Heart left ventricle (tissue), 16 donors: Measurements from ENCODE around the gene TAF6. TPM values are rescaled to one million over a fixed set of nuclear protein-coding genes. Genes with fewer than 3 reads are reported as not detected.
A peak's percentile ranks its signal among the peaks of the same experiment; 100 is the strongest.

ENCODE experiments used
- ATAC-seq, 4 donors: fragments of 200-7000 bp; cut with Tn5 transposase; one replicate each; pipeline ENCODE4 v1.9.1; 2020 to 2022; ENCODE audit warnings: moderate library complexity in 4 of 4, mild to moderate bottlenecking in 3 of 4, moderate number of reproducible peaks in 1 of 4
- DNase-seq, 5 donors: peaks; one replicate each; pipeline ENCODE4 v3.0.0-alpha.2; 2020
- H3K27ac ChIP-seq, 12 donors: fragments of 200-600 bp; sonication (generic) in 4 of 12; one replicate each; pipeline versions ENCODE4 v1.5.0 to v1.8.0; 2016 to 2022; ENCODE audit warnings: mild to moderate bottlenecking in 2 of 12
- H3K27me3 ChIP-seq, 9 donors: fragments of 200-600 bp; sonication (generic) in 2 of 9; one replicate each; pipeline versions ENCODE4 v1.5.1 to v1.8.0; 2016 to 2022; ENCODE audit warnings: mild to moderate bottlenecking in 3 of 9
- H3K36me3 ChIP-seq, 9 donors: fragments of 200-600 bp; sonication (generic) in 2 of 9; one replicate each; pipeline versions ENCODE4 v1.5.0 to v1.8.0; 2018 to 2022; ENCODE audit warnings: mild to moderate bottlenecking in 2 of 9
- H3K4me1 ChIP-seq, 12 donors: fragments of 200-600 bp; sonication (generic) in 4 of 12; one replicate each; pipeline versions ENCODE4 v1.5.0 to v1.8.0; 2016 to 2022; ENCODE audit warnings: mild to moderate bottlenecking in 3 of 12
- H3K4me3 ChIP-seq, 12 donors: fragments of 200-600 bp; sonication (generic) in 4 of 12; one replicate each; pipeline versions ENCODE4 v1.5.0 to v1.8.0; 2017 to 2022; ENCODE audit warnings: mild to moderate bottlenecking in 9 of 12, moderate library complexity in 4 of 12
- H3K9me3 ChIP-seq, 12 donors: fragments of 200-600 bp; sonication (generic) in 4 of 12; one replicate each; pipeline versions ENCODE4 v1.5.0 to v1.8.0; 2016 to 2022; ENCODE audit warnings: mild to moderate bottlenecking in 1 of 12
- POLR2A ChIP-seq, 2 donors: fragments of 450-650 bp; IDR thresholded peaks; one replicate each; pipeline ENCODE4 v1.6.1; 2017; ENCODE audit warnings: antibody characterized with exemption in 2 of 2, mild to moderate bottlenecking in 2 of 2, moderate library complexity in 2 of 2
- WGBS, 4 donors: extraction: QIAGEN DNeasy Blood & Tissue Kit in 2 of 4; methylation state at CpG; one replicate each; pipeline versions ENCODE4 v1.1.5 to v1.1.7; 2013 to 2018; 5-methylcytosine and 5-hydroxymethylcytosine counted together
- intact Hi-C, 10 donors: fragments of 100-400 bp; cut with DNase I; formaldehyde crosslinking; loops; one replicate each; pipeline versions ENCODE4 v1.11.1 to v1.14.2; 2022
- polyA plus RNA-seq, 2 donors: library from polyadenylated mRNA; stranded (reverse); fragments of 200-250 nt; gene quantifications; one replicate each; pipeline ENCODE4 v1.2.3, GENCODE V29; 2013
- total RNA-seq, 9 donors: library from RNA; depleted of rRNA in 2 of 9; stranded (reverse); fragments of >200 nt in 2 of 9; fragmentation: NEBNext Ultra II Directional in 3 of 9; extraction: Animal tissue kit (Norgen Biotek cat#: 25700) in 3 of 9; gene quantifications; one replicate each; pipeline versions ENCODE4 v1.1.0 to v1.2.4, GENCODE V29; 2016 to 2023
- TF ChIP-seq, protein P1 (sequence below), 12 donors: fragments of 200-600 bp; sonication (generic) in 4 of 12; IDR thresholded peaks; one replicate each; pipeline versions ENCODE4 v1.5.0 to v1.8.0; 2018 to 2022; ENCODE audit warnings: antibody characterized with exemption in 12 of 12, mild to moderate bottlenecking in 5 of 12
- donor health status: ischemic (EF 13 %, LVEDD 7.1; RV severe dilation, severe dysfunction).
- donor health status: healthy with polysubstance abuse.
- donor health status: DM: no; HTN: yes; CAD: no.
- donor health status: DM: no; HTN: no; CAD: no.
- donor health status: ischemic (EF 25% LVEDD 6.9; RV normal size, moderate dysfunction).
- donor health status: ischemic (EF 25% LVEDD 5.7; RV mildly dilated, moderate dysfunction).
- donor health status: healthy.
- donor health status: DM: yes; HTN: yes; CAD: no.
- donor health status: ischemic (EF 35%, LVEDD 5.7; RV mildly dilated, moderate dysfunction).
- donor health status: nonischemic (EF 11% LVEDD 7.7; RV severe dilation, severe dysfunction).
- donor health status: DM: yes; HTN: yes; CAD: no.
- donor health status: PGD.
- donor health status: ischemic (EF 29% LVEDD 5.4; RV normal size, mild dysfunction).
- donor health status: nonischemic (EF 23%, LVEDD 6.1; RV moderate dilation, normal function).

TAF6 gene
- total and polyA plus RNA-seq, 11 donors: 24.9 to 80.9 (median 34.1) TPM

- intact Hi-C loops: no loop called here
- H3K36me3 ChIP-seq: peaks cover 0 to 62% (median 38%) of the 10 kb centered on the region in 9 donors
- no peak for DNase-seq
- H3K4me3 ChIP-seq: no peak overlapping the region
- H3K4me1 ChIP-seq: peaks cover 0 to 72% (median 18%) of the 10 kb centered on the region in 12 donors
- no peaks in the 10 kb centered on the region for H3K27me3 ChIP-seq
- H3K9me3 ChIP-seq: no peaks in the 10 kb centered on the region
- TF ChIP-seq POLR2A (IDR thresholded peaks at IDR 0.05): no peak
- TF ChIP-seq, protein P1, sequence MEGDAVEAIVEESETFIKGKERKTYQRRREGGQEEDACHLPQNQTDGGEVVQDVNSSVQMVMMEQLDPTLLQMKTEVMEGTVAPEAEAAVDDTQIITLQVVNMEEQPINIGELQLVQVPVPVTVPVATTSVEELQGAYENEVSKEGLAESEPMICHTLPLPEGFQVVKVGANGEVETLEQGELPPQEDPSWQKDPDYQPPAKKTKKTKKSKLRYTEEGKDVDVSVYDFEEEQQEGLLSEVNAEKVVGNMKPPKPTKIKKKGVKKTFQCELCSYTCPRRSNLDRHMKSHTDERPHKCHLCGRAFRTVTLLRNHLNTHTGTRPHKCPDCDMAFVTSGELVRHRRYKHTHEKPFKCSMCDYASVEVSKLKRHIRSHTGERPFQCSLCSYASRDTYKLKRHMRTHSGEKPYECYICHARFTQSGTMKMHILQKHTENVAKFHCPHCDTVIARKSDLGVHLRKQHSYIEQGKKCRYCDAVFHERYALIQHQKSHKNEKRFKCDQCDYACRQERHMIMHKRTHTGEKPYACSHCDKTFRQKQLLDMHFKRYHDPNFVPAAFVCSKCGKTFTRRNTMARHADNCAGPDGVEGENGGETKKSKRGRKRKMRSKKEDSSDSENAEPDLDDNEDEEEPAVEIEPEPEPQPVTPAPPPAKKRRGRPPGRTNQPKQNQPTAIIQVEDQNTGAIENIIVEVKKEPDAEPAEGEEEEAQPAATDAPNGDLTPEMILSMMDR (IDR thresholded peaks at IDR 0.05): no peak
- ATAC-seq: no peak
- WGBS, 4 donors: 59 to 74% (median 72%) methylated on average over 15 to 30 of the region's 30 CpGs
- no peak overlapping the region for H3K27ac ChIP-seq
Measured at GRCh38 chr7:100154651-100155491, 35.7 kb upstream of the TAF6 start.

DNA sequence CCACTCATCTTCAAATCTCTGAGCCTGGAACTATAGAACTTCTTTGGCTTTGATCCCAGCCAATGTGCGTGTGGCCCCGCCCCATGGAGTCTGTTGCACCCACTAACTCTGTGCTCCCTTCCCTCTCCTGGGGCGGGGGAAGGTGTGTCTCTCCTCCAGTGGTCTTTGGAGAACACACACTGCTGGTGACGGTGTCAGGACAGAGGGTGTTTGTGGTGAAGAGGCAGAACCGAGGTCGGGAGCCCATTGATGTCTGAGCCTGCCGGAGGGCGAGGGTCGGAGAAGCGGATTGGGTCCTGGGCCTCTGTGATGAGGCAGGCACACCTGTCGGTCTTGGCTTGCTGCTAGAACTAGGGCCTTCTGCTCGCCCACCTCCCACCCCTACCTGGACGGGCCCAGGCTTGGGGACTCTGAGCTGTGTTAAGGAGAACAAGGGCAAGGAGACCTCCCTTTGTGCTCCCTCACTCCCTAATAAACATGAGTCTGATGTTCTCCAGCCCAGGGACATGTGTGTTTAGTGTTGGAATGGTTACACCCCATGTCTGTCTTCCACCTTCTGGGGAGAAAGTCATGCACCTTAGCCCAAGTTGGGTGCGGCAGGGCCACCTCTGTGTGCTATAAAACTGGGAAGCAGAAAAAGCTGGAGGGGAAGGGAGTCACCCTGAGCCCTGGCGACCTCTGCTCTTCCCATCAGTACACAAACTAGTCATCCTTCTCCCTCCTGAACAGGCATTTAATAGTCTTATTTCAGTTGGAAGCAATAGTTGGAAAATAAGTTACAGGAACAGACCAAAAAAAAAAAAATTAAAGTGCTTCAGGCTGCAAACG, 34.8 kb upstream of the TAF6 start:
- no peaks in the 10 kb centered on the region for H3K9me3 ChIP-seq
- DNase-seq: no peak
- H3K27me3 ChIP-seq: no peaks in the 10 kb centered on the region
- WGBS, 4 donors: 79 to 82% (median 80%) methylated on average over 13 to 16 of the region's 16 CpGs
- intact Hi-C loops: no loop called here
- no peak for TF ChIP-seq POLR2A (IDR thresholded peaks at IDR 0.05)
- TF ChIP-seq, protein P1 (IDR thresholded peaks at IDR 0.05): no peak
- ATAC-seq: no peak
- H3K4me1 ChIP-seq: peaks cover 0 to 74% (median 24%) of the 10 kb centered on the region in 12 donors
- no peak overlapping the region for H3K27ac ChIP-seq
- peaks cover 0 to 62% (median 38%) of the 10 kb centered on the region in 9 donors for H3K36me3 ChIP-seq
- no peak overlapping the region for H3K4me3 ChIP-seq

- no peak for TF ChIP-seq POLR2A (IDR thresholded peaks at IDR 0.05)
- TF ChIP-seq, protein P1 (IDR thresholded peaks at IDR 0.05): no peak
Measured at GRCh38 chr7:100152937-100153666, 33.9 kb upstream of the TAF6 start.

More at GRCh38 chr7:100152937-100153666, 33.9 kb upstream of the TAF6 start:
- Histone ChIP-seq H3K9me3 (no peaks in the 10 kb centered on the region), H3K36me3 (peaks cover 0 to 62% (median 38%) of the 10 kb centered on the region in 9 donors), H3K4me3 (no peak overlapping the region), H3K4me1 (peaks cover 0 to 75% (median 23%) of the 10 kb centered on the region in 12 donors), H3K27me3 (no peaks in the 10 kb centered on the region), H3K27ac (peak overlapping the region in 1 of 12 donors; percentile 66)
- no peak for ATAC-seq
- whole genome bisulfite sequencing, 4 donors: 88 to 91% (median 89%) methylated on average over 18 of the region's 18 CpGs
- intact Hi-C loops: no loop called here
- no peak for DNase-seq
